HG02938 (cell line): Measurements from ENCODE around the gene RNASE7.
"Not testable (repeated sequence)": the region's sequence is repeated elsewhere in the genome, so short reads cannot be mapped to it uniquely, and the experiment has no call there.

Source experiments
- ATAC-seq: cut with Tn5 transposase; IDR thresholded peaks from one replicate; pipeline ENCODE4 v1.9.1; 2021; ENCODE audit warnings: mild to moderate bottlenecking, moderate library complexity; ENCODE audit not compliant: unreplicated experiment

The RNASE7 gene

DNA sequence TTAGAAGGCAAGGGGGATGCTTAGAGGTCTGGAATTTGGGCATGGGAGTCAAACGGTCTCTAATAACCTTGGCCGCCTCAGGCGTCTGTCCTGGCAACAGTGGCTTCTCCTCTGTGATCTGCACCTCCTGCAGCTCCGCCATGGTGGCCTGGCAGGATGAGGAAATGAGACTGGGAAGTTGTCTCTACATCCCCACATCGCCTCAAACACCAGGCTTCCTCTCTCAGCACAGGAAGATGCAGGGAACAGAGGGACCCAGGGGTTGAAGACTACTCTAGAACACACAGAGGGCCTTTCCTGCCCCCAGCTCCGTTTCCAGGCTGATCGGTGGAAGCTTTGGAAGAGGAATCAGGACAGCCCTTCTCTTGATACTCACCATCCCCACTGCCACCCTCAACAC, 19.0 kb upstream of the RNASE7 start:
- no peak for ATAC-seq

GRCh38 chr14:21023817-21024584, 18.2 kb upstream of the RNASE7 start:
- ATAC-seq = no peak

DNA sequence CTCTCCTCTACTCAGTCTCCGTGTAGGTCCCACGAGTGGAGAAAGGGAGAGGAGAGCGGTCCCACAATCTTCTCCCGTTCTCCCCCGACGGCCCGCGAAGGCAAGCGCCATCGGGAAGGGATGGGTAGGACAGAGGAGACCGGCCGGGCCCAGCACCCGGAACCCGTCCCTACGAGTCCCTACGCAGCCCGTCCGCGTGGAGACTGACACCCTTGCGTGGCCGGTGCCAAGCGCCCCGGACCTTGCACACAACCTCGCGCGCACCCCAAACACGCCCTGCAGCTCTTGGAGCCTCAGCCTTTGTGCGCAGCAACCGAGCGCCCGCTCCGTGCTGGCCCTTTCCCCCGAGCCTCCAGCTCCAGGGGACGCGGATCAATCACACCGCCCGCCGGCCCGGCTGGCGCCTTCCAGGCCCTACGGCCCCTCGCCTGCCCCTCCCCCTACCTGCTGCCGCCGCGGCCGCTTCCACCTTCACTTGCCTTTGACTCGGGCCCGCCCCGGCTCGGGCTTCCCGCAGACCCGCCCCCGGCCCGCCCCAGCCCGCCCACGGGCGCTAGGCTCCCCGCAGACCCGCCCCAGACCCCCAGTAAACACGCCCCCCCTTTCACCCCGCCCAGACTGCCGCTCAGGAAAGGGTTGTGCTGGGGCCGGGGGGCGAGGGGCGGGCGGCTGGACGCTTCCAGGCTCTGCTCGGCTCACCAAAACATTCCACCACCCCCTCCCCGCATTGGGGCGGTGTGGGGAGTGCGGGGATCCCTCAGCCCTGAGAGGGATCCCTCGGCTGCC, 17.4 kb upstream of the RNASE7 start, which contains the start of gene NDRG2:
TSS of gene NDRG2 (minus strand) at position 477 of the 786 bp plus-strand sequence. CDS start 1,746 bp downstream, outside the sequence.
- no peak for ATAC-seq

GRCh38 chr14:21025371-21026273, 16.5 kb upstream of the RNASE7 start:
- ATAC-seq = no peak

GRCh38 chr14:21026274-21026987, 15.7 kb upstream of the RNASE7 start:
- no peak for ATAC-seq

DNA sequence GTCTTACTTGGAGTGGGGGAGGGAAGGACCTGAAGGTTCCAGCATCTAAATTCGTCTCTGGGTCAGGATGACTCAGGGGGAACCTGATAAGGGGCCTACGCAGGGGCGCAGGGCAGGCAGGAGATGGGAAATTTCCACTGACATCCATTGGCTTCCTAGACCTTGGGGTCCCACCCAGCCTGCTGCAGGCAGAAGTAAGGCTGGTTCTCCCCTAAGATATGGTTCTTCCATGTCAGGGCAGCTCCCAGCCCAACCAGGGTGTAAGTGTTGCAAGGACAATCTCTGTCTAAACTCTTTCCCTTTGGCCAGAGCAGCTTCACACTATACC, 15.2 kb upstream of the RNASE7 start:
- ATAC-seq = no peak

- ATAC-seq = no peak
Measured at GRCh38 chr14:21029917-21030316, 12.2 kb upstream of the RNASE7 start, which contains the start of gene TPPP2. Gene TPPP2, plus strand, starts transcription at chr14:21030217. Its CDS starts 365 bp downstream, at chr14:21030582.

- ATAC-seq = no peak
Measured at GRCh38 chr14:21030531-21030930, 11.6 kb upstream of the RNASE7 start.

GRCh38 chr14:21032326-21033132, 9.6 kb upstream of the RNASE7 start:
- ATAC-seq = no peak

DNA sequence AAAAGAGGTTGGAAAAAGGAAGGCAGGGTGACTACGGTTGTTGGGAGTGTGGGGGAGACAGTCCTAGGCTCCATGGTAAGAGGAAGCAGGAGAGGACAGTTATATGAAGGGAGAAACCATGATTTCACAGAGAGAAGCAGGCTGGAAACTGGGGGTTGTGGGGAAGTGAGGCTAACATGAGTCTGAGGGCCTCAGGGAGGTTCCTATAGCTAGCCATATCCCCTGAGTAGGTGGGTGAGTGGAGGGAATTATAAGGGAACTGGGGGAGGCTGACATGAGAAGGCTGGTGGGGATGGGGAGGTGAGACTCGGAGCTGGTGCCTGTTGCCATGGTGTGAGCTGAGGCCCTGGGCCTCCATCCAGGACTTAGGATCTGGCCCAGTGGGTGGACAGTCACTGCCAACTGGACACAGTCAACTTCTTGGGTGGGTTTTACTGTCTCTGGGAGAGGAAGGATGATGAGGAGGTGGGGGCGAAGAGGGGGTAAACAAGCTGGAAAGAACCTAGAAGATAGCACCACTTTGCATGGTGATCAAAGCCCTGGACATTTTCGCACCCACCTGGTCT, 8.9 kb upstream of the RNASE7 start:
- ATAC-seq = no peak

- ATAC-seq = no peak
Measured at GRCh38 chr14:21034707-21035106, 7.5 kb upstream of the RNASE7 start, which contains the start of gene RNASE13. Gene RNASE13, minus strand, starts transcription at chr14:21034807. Its CDS starts 519 bp downstream, at chr14:21034288.

DNA sequence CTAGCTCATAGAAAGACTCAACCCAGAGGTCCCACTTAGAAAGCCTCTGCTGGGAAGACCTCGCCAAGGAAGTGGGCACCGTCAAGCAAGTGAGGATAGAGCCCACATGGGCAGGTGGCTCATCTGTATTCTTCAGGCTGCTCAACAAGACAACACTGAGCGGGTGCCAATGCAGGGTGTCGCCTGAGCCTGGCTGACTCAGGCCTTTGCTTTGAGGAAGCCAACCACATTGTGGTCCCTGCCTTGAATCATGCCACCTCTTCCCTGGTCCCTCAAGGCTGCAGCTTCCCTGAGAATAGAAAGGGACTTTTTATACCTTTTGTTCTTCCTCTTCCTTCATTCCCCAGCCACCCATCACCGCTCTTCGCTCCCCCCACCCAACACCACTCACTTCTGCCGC, 5.4 kb upstream of the RNASE7 start:
- no peak for ATAC-seq

GRCh38 chr14:21037156-21037555, 5.0 kb upstream of the RNASE7 start:
- no peak for ATAC-seq

DNA sequence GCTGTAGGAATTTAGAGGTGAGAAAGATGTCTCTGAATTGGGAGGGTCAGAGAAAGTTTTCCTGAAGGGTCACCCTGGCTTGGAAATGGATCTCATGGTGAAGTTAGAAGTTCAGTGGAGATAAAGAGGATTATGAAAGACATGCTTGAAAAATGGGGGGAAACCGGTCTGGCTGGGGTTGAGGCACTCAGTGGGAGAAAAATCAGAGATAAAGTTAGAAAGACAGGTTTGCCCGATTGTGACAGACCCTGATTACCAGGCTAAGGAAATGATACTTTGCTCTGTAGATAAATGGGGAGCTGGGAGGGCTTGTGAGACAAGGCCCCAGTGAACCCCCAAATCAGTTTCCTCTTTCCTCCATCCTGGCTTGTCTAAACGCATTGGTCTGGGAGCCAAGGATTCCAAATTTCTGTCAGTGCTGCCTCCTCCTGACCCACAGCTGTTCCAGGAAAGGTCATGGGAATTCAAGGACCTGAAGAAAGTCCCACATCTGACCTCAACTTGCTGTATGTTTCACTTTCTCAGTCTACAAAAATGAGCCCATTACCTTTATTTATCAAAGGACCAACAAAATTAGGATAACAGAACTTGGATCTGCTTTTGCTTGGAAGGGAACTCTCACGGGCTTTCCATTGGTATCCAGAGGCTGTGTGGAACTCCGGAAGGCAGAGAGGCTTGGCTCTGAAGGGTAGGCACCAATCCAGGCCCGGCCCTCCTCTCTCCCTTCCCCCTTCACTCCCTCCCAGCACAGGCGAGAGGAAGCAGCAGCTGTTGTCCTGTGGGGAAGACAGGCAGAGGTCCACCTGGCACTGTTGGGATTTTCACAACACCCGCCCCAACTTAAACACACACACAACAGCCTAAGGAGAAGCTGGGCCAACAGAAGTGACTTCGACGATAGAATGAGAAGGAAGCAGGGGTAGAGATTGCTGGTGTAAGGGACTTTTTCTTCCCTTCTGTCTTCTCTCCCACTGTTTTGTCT, 3.4 kb upstream of the RNASE7 start:
- ATAC-seq = no peak

DNA sequence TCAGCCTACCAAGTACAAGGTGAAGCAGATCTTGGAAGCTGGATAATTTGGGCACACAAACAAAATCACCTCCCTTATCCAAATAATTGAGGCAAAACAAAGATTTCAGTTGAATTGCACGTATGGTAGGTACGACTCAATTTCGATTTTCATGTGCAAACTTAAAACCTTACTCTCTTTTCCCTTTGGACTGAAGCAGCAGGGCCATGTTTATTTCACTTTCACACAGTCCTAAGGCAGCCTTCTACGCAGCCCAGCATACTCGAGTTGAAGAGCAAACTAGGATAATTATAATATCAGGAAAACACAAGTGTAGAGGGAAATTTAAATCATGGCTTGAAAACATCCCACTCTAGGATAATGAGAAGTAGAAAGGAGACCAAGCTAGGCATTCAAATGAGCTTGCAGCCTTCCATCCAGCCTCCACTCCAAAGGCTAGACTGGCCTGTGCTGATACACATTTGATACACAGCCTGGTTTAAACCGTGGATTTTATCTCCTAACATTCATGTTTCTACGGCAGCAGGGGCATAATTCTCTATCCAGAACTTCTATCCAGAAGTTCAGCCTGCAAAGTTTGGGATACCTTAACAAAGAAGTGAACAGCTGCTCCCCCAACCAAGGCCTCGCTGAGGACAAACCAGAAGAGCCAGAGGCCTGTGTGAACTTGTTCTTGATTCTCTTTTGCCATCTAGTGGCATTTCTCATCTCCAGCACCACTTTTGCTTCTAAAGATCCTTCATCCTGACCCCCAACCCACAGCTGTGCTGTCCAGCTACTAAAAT, 2.4 kb upstream of the RNASE7 start:
- ATAC-seq = no peak

DNA sequence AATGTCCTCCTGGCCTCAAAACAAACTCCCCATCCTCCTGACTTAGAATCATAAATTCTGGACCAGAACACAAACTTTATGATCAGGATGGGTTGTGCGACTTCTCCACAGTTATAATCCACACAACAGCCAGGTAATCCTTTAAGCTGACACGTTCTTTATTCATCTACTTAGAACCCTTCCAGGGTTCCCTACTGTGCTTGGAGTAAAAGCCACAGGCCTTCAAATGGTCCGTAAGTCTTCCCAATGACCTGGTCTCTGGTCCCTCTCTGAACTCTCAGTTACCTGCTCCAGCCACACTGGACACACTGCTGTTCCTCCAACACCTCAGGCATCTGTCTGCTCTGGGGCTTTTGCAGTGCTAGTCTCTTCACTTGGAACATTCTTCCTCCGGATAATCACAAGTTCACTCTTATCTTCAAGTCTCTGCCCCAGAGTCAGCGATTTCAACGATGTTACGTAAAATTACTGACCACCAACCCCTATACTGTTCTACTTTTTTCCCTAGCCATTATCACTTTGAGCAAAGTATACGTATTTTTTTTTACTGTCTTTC, 1.7 kb upstream of the RNASE7 start:
- no peak for ATAC-seq

- ATAC-seq = not testable (repeated sequence)
Measured at GRCh38 chr14:21040941-21041340, 1.2 kb upstream of the RNASE7 start.
